ENCODE results near the gene CCAR1.
"Not testable (repeated sequence)": the region's sequence is repeated elsewhere in the genome, so short reads cannot be mapped to it uniquely, and the experiment has no call there.

The CCAR1 gene

DNA sequence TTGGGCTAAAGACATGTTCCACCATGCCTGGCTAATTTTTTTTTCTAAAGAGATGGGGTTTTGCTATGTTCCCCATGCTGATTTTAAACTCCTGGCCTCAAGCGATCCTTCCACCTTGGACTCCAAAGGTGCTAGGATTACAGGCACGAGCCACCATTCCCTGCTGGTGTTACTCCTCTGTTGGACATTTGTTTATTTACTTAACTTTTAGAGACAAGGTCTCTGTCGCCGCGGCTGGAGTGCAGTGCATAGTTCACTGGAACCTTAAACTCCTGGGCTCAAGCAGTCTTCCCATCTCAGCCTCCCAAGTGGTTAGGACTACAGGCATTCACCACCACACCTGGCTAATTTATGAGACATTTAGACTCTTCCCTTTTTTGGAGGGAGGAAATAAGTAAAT, 38.9 kb downstream of the CCAR1 start:
- Histone ChIP-seq H2AFZ (ENCODE audit: low read depth, low read length) (no peak overlapping the region), H3K4me3 (ENCODE audit: low read length) (no peak overlapping the region), H3K9ac (ENCODE audit: low read length) (no peak overlapping the region), H3K27me3 (ENCODE audit: low read depth, low read length) (no peaks in the 10 kb centered on the region), H3K79me2 (ENCODE audit: low read length) (no peaks in the 10 kb centered on the region), H3K27ac (ENCODE audit: low read length) (no peak overlapping the region), H3K36me3 (replicated peaks; ENCODE audit: low read depth, low read length) (peaks cover 19% of the 10 kb centered on the region), H4K20me1 (ENCODE audit: insufficient read depth, low read length) (no peaks in the 10 kb centered on the region), H3K9me3 (ENCODE audit: insufficient read depth, low read length) (no peaks in the 10 kb centered on the region), H3K4me1 (ENCODE audit: low read length) (no peaks in the 10 kb centered on the region), H3K4me2 (ENCODE audit: low read length) (no peak overlapping the region)
- TF ChIP-seq, protein P1, sequence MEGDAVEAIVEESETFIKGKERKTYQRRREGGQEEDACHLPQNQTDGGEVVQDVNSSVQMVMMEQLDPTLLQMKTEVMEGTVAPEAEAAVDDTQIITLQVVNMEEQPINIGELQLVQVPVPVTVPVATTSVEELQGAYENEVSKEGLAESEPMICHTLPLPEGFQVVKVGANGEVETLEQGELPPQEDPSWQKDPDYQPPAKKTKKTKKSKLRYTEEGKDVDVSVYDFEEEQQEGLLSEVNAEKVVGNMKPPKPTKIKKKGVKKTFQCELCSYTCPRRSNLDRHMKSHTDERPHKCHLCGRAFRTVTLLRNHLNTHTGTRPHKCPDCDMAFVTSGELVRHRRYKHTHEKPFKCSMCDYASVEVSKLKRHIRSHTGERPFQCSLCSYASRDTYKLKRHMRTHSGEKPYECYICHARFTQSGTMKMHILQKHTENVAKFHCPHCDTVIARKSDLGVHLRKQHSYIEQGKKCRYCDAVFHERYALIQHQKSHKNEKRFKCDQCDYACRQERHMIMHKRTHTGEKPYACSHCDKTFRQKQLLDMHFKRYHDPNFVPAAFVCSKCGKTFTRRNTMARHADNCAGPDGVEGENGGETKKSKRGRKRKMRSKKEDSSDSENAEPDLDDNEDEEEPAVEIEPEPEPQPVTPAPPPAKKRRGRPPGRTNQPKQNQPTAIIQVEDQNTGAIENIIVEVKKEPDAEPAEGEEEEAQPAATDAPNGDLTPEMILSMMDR (IDR thresholded peaks at IDR 0.05; ENCODE audit: low read depth, low read length) = no peak
- no peak for TF ChIP-seq EZH2phosphoT487 (IDR thresholded peaks at IDR 0.05; ENCODE audit: low read depth)

DNA sequence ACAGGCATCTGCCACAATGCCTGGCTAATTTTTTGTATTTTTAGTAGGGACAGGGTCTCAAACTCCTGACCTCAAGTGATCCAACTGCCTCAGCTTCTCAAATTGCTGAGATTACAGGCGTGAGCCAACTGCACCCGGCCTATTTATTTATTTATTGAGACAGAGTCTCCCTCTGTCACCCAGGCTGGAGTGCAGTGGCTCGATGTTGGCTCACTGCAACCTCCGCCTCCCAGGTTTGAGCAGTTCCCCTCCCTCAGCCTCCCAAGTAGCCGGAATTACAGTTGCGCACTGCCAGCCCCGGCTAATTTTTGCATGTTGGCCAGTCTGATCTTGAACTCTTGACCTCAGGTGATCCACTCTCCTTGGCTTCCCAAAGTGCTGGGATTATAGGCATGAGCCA, 46.4 kb downstream of the CCAR1 start:
- H3K4me1 ChIP-seq (ENCODE audit: low read length); H3K9me3 ChIP-seq (ENCODE audit: insufficient read depth, low read length); H3K9ac ChIP-seq (ENCODE audit: low read length); H3K4me3 ChIP-seq (ENCODE audit: low read length); H3K4me2 ChIP-seq (ENCODE audit: low read length); H3K79me2 ChIP-seq (ENCODE audit: low read length); H4K20me1 ChIP-seq (ENCODE audit: insufficient read depth, low read length); H3K27me3 ChIP-seq (ENCODE audit: low read depth, low read length); H3K27ac ChIP-seq (ENCODE audit: low read length); H2AFZ ChIP-seq (ENCODE audit: low read depth, low read length): not testable (repeated sequence)
- peaks cover 13% of the 10 kb centered on the region for H3K36me3 ChIP-seq (replicated peaks; ENCODE audit: low read depth, low read length)

DNA sequence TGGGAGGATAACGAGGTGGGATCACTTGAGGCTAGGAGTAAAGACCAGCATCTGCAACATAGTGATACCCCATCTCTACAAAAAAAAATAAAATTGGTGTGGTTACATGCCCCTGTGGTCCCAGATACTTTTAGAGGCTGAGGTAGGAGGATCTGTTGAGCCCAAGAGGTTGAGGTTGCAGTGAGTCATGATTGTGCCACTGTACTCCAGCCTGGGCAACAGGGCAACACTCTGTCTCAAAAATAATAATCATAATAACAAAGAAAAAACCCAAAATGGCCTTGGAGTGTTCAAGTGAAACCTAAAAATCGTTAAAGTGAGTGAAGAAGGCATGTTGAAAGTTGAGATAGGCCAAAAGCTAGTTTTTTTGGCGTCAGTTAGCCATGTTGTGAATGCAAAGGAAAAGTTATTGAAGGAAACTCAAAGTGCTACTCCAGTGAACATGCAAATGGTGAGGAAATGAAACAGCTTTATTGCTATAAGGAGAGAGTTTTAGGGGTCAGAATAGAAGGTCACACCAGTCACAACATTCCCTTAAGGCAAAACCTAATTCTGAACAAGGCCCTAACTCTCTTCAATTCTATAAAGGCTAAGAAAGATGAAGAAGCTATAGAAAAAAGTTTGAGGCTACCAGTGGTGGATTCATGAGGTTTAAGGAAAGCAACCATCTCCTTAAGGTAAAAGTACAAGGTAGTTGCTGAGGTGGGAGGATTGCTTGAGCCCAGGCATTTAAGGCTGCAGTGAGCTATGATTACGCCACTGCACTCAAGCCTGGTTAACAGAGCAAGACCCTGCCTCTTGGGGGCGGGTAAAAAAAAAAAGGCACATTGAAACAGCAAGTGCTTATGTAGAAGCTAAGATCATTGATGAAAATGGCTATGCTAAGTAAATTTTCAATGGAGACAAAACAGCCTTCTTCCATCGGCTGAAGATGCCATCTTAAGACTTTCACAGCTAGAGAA, 60.9 kb downstream of the CCAR1 start:
- no peaks in the 10 kb centered on the region for H4K20me1 ChIP-seq (ENCODE audit: insufficient read depth, low read length)
- no peak for TF ChIP-seq EZH2phosphoT487 (IDR thresholded peaks at IDR 0.05; ENCODE audit: low read depth)
- TF ChIP-seq, protein P1 (IDR thresholded peaks at IDR 0.05; ENCODE audit: low read depth, low read length) = no peak
- H3K27me3 ChIP-seq (ENCODE audit: low read depth, low read length) = no peaks in the 10 kb centered on the region
- H3K4me3 ChIP-seq (ENCODE audit: low read length) = 0 out of 2 replicates have a peak overlapping the region, but pooled peaks have one; percentile 16
- H3K36me3 ChIP-seq (replicated peaks; ENCODE audit: low read depth, low read length) = peaks cover 12% of the 10 kb centered on the region
- no peak overlapping the region for H3K9ac ChIP-seq (ENCODE audit: low read length)
- no peaks in the 10 kb centered on the region for H3K79me2 ChIP-seq (ENCODE audit: low read length)
- H3K27ac ChIP-seq (ENCODE audit: low read length) = peak overlapping the region; percentile 52
- H2AFZ ChIP-seq (ENCODE audit: low read depth, low read length) = no peak overlapping the region
- peaks cover 16% of the 10 kb centered on the region for H3K4me1 ChIP-seq (ENCODE audit: low read length)
- no peaks in the 10 kb centered on the region for H3K9me3 ChIP-seq (ENCODE audit: insufficient read depth, low read length)
- peak overlapping the region; percentile 22; the same call in 1 of the 2 replicates for H3K4me2 ChIP-seq (ENCODE audit: low read length)

DNA sequence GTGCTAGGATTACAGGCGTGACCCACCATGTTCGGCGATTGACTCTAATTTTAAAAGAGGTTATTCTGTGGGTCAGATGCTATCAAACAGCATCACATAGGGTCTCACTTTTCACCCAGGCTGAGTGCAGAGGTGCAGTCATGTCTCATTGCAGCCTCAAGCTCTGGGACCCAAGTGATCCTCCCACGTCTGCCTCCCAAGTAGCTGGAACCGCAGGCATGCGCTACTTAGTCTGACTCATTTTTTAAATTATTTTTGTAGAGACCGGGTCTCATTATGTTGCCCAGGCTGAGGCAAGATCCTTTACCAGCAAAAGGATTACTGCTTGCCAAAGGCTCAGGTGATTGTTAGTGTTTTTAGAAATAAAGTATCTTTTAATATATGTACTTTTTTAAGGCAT, 63.4 kb downstream of the CCAR1 start:
- H3K27me3 ChIP-seq (ENCODE audit: low read depth, low read length) = no peaks in the 10 kb centered on the region
- no peaks in the 10 kb centered on the region for H3K79me2 ChIP-seq (ENCODE audit: low read length)
- H4K20me1 ChIP-seq (ENCODE audit: insufficient read depth, low read length) = peaks cover 2% of the 10 kb centered on the region; the same call in 1 of the 2 replicates
- H3K4me1 ChIP-seq (ENCODE audit: low read length) = peaks cover 28% of the 10 kb centered on the region
- H2AFZ ChIP-seq (ENCODE audit: low read depth, low read length) = no peak overlapping the region
- peaks cover 21% of the 10 kb centered on the region for H3K36me3 ChIP-seq (replicated peaks; ENCODE audit: low read depth, low read length)
- no peak overlapping the region for H3K4me3 ChIP-seq (ENCODE audit: low read length)
- H3K9me3 ChIP-seq (ENCODE audit: insufficient read depth, low read length) = no peaks in the 10 kb centered on the region
- TF ChIP-seq, protein P1 (IDR thresholded peaks at IDR 0.05; ENCODE audit: low read depth, low read length) = no peak
- no peak overlapping the region for H3K9ac ChIP-seq (ENCODE audit: low read length)
- no peak overlapping the region for H3K27ac ChIP-seq (ENCODE audit: low read length)
- no peak overlapping the region for H3K4me2 ChIP-seq (ENCODE audit: low read length)

Measured in OCI-LY3 (cell line).